HCT116 (cell line): ENCODE data around the gene NAXE. TPM values are rescaled to one million over a fixed set of nuclear protein-coding genes. Genes with fewer than 3 reads are reported as not detected.
"Not testable (repeated sequence)": the region's sequence is repeated elsewhere in the genome, so short reads cannot be mapped to it uniquely, and the experiment has no call there.

Source experiments
- ATAC-seq: fragments of 200-7000 bp; cut with Tn5 transposase; 2 replicates; pipeline ENCODE4 v1.9.1; 2020; ENCODE audit warnings: mild to moderate bottlenecking, moderate library complexity
- BruUV-seq: library from RNA; stranded (reverse); fragments of 400-500 nt; replicated peaks from 2 replicates; lab custom pipeline; 2021; lab: Mats Ljungman, UMichigan
- CTCF ChIA-PET: fragments of 300-600 bp; sonication (Branson Sonifier 250); formaldehyde crosslinking; loops from one replicate; lab custom pipeline; 2021; ENCODE audit warnings: antibody characterized with exemption; lab: Charles Lee
- POLR2A ChIA-PET: fragments of 300-600, 350-600 bp; sonication (Branson Sonifier 250); formaldehyde crosslinking; loops from one replicate; lab custom pipeline; 2021; ENCODE audit warnings: antibody characterized with exemption; lab: Charles Lee
- RAD21 ChIA-PET, 2 experiments: fragments of 300-600 bp; sonication (Branson Sonifier 250); formaldehyde crosslinking; loops; one replicate each; lab custom pipeline; 2023; ENCODE audit warnings: low total read pairs in 2 of 2; ENCODE audit not compliant: uncharacterized antibody in 2 of 2, unreplicated experiment in 2 of 2, low non-redundant PET in 1 of 2; lab: Charles Lee
- DNase-seq: peaks from one replicate; pipeline ENCODE4 v3.0.0-alpha.2; 2010; ENCODE audit warnings: low read depth, low spot score
- H2AFZ ChIP-seq: fragments of 200-600 bp; shearing (Covaris generic), sonication (generic); 2 replicates; pipeline ENCODE4 v1.6.1; 2017; ENCODE audit warnings: low read depth, mixed run types, mixed read lengths, antibody characterized with exemption, low read length; ENCODE audit not compliant: poor library complexity, severe bottlenecking
- H3K27ac ChIP-seq: 2 replicates; pipeline ENCODE4 v1.5.1; 2012; ENCODE audit warnings: low read depth, low read length
- H3K27me3 ChIP-seq: fragments of 200-600 bp; sonication (generic); 2 replicates; pipeline ENCODE4 v1.6.1; 2016; ENCODE audit warnings: mixed run types, low read length, mixed read lengths; ENCODE audit not compliant: insufficient read depth
- H3K36me3 ChIP-seq, 2 experiments: fragments of 200-500 bp in 1 of 2; fragments of 200-600 bp in 1 of 2; sonication (Bioruptor generic) in 1 of 2; sonication (generic) in 1 of 2; 2 replicates each; pipeline versions ENCODE4 v1.5.1 to v1.6.1; 2014 to 2016; ENCODE audit warnings: low read length in 2 of 2, inconsistent platforms in 1 of 2, mixed read lengths in 1 of 2, mixed run types in 1 of 2; ENCODE audit not compliant: insufficient read depth in 2 of 2, control insufficient read depth in 1 of 2
- H3K4me1 ChIP-seq, 2 experiments: fragments of 200-600 bp in 1 of 2; sonication (generic) in 1 of 2; 2 replicates each; pipeline versions ENCODE4 v1.5.1 to v1.6.1; 2012 to 2017; ENCODE audit warnings: low read length in 2 of 2, inconsistent platforms in 1 of 2, mild to moderate bottlenecking in 1 of 2, mixed read lengths in 1 of 2, mixed run types in 1 of 2, moderate library complexity in 1 of 2; ENCODE audit not compliant: insufficient read depth in 2 of 2, control insufficient read depth in 1 of 2
- H3K4me2 ChIP-seq: fragments of 200-600 bp; sonication (generic); 2 replicates; pipeline ENCODE4 v1.6.1; 2017; ENCODE audit warnings: mixed run types, low read length, mixed read lengths
- H3K4me3 ChIP-seq, 2 experiments: fragments of 200-600 bp in 1 of 2; sonication (generic) in 1 of 2; replicated peaks in 1 of 2; 2 replicates each; pipeline ENCODE4 v1.5.1; 2011 to 2016; ENCODE audit warnings: low read length in 2 of 2, control low read depth in 1 of 2, low read depth in 1 of 2, mild to moderate bottlenecking in 1 of 2, mixed read lengths in 1 of 2, mixed run types in 1 of 2
- H3K79me2 ChIP-seq: fragments of 200-600 bp; sonication (generic); 2 replicates; pipeline ENCODE4 v1.6.1; 2017; ENCODE audit warnings: mild to moderate bottlenecking, mixed run types, low read length, moderate library complexity, mixed read lengths; ENCODE audit not compliant: insufficient read depth
- H3K9ac ChIP-seq: fragments of 200-600 bp; sonication (generic); 2 replicates; pipeline ENCODE4 v1.6.1; 2016; ENCODE audit warnings: low read length, mixed read lengths
- H3K9me2 ChIP-seq: fragments of 200-600 bp; sonication (generic), shearing (Covaris generic); 2 replicates; pipeline ENCODE4 v1.6.1; 2017; ENCODE audit warnings: mixed run types, mild to moderate bottlenecking, moderate library complexity; ENCODE audit not compliant: insufficient read depth
- H3K9me3 ChIP-seq, 2 experiments: fragments of 200-500 bp in 1 of 2; fragments of 200-600 bp in 1 of 2; sonication (Bioruptor generic) in 1 of 2; sonication (generic) in 1 of 2; 2 replicates each; pipeline ENCODE4 v1.6.1; 2014 to 2017; ENCODE audit warnings: low read length in 2 of 2, mixed read lengths in 2 of 2, inconsistent platforms in 1 of 2, low read depth in 1 of 2, mild to moderate bottlenecking in 1 of 2, mixed run types in 1 of 2, moderate library complexity in 1 of 2; ENCODE audit not compliant: control insufficient read depth in 1 of 2, insufficient read depth in 1 of 2
- H4K20me1 ChIP-seq: fragments of 200-600 bp; sonication (generic), shearing (Covaris generic); 2 replicates; pipeline ENCODE4 v1.6.1; 2017; ENCODE audit warnings: mixed run types, mild to moderate bottlenecking, moderate library complexity; ENCODE audit not compliant: insufficient read depth
- ATF3 ChIP-seq: IDR thresholded peaks from 2 replicates; pipeline ENCODE4 v1.6.1; 2012
- CTCF ChIP-seq, 3 experiments: fragments of 200-600 bp in 1 of 3; sonication (generic) in 1 of 3; IDR thresholded peaks in 2 of 3; conservative IDR thresholded peaks in 1 of 3; 2 replicates each; pipeline ENCODE4 v1.5.1; 2012 to 2017; ENCODE audit warnings: low read depth in 2 of 3, low read length in 2 of 3, antibody characterized with exemption in 1 of 3, borderline replicate concordance in 1 of 3, control low read depth in 1 of 3, mild to moderate bottlenecking in 1 of 3, mixed read lengths in 1 of 3, mixed run types in 1 of 3, moderate library complexity in 1 of 3; ENCODE audit not compliant: insufficient read depth in 1 of 3
- EZH2 ChIP-seq: fragments of 200-600 bp; sonication (generic); IDR thresholded peaks from 2 replicates; pipeline ENCODE4 v1.6.1; 2017; ENCODE audit warnings: antibody characterized with exemption, mixed run types
- EZH2phosphoT487 ChIP-seq: fragments of 200-600 bp; IDR thresholded peaks from 2 replicates; pipeline ENCODE4 v1.6.1; 2018; ENCODE audit warnings: antibody characterized with exemption, borderline replicate concordance
- JUND ChIP-seq: IDR thresholded peaks from 2 replicates; pipeline ENCODE4 v1.6.1; 2012
- RAD21 ChIP-seq: IDR thresholded peaks from 2 replicates; pipeline ENCODE4 v1.6.1; 2012; ENCODE audit warnings: low read depth, mild to moderate bottlenecking
- SIN3A ChIP-seq: IDR thresholded peaks from 2 replicates; pipeline ENCODE4 v1.6.1; 2012; ENCODE audit warnings: low read depth
- SP1 ChIP-seq: IDR thresholded peaks from 2 replicates; pipeline ENCODE4 v1.6.1; 2012; ENCODE audit warnings: low read depth
- ZBTB33 ChIP-seq: IDR thresholded peaks from 2 replicates; pipeline ENCODE4 v1.6.1; 2011; ENCODE audit warnings: mild to moderate bottlenecking, low read length, moderate library complexity; ENCODE audit not compliant: insufficient replicate concordance; ENCODE audit errors: extremely low read depth
- intact Hi-C: fragments of 100-400 bp; cut with micrococcal nuclease; formaldehyde crosslinking; loops from 2 replicates; pipeline ENCODE4 v1.10.0; 2022
- total RNA-seq: library from RNA; stranded (reverse); gene quantifications from one replicate; pipeline ENCODE4 v1.2.1, GENCODE V29; 2021; ENCODE audit not compliant: unreplicated experiment

Gene NAXE
- total RNA-seq, 1 experiment from 2014 or later = 139 TPM

- RAD21 ChIA-PET = interaction anchor here in 1 of 2 experiments (0.7 kb wide), 1 partner anchor 11 kb away, joined by 3 read pairs; no protein-coding TSS in a partner anchor
Observed at GRCh38 chr1:156631152-156631551, 39.6 kb downstream of the NAXE start.

GRCh38 chr1:156632355-156632754, 40.8 kb downstream of the NAXE start:
- ChIA-PET CTCF (interaction anchor here (1.2 kb wide), 1 partner anchor 260 kb away, joined by 3 read pairs; no protein-coding TSS in a partner anchor), RAD21 (no interaction called here), POLR2A (no interaction called here)
- no peaks in the 10 kb centered on the region for H3K4me1 ChIP-seq
- no peaks in the 10 kb centered on the region for H3K9me3 ChIP-seq
- H3K79me2 ChIP-seq = no peaks in the 10 kb centered on the region
- H3K36me3 ChIP-seq = no peaks in the 10 kb centered on the region
- H3K9me2 ChIP-seq = no peaks in the 10 kb centered on the region
- no peak overlapping the region for H3K4me3 ChIP-seq
- no peak overlapping the region for H3K4me2 ChIP-seq
- BruUV-seq = no TSS peak
- no peaks in the 10 kb centered on the region for H3K27me3 ChIP-seq
- no peak overlapping the region for H3K27ac ChIP-seq
- intact Hi-C loops = no loop called here
- no peaks in the 10 kb centered on the region for H4K20me1 ChIP-seq
- H2AFZ ChIP-seq = no peak overlapping the region
- DNase-seq = no peak
- no peak overlapping the region for H3K9ac ChIP-seq
- no peak for ATAC-seq
- TF ChIP-seq EZH2 (no peak), JUND (no peak), RAD21 (no peak), CTCF (IDR thresholded peaks at IDR 0.05 in 2 of 3, conservative IDR thresholded peaks at IDR 0.05 in 1 of 3; ENCODE audit: borderline replicate concordance in 1 of 3, insufficient read depth in 1 of 3, low read depth in 2 of 3, low read length in 2 of 3) (no peak), EZH2phosphoT487 (no peak), ZBTB33 (no peak), SIN3A (no peak), ATF3 (no peak), SP1 (no peak)

More at GRCh38 chr1:156631152-156631551, 39.6 kb downstream of the NAXE start:
- H3K4me1 ChIP-seq, H3K27me3 ChIP-seq, ATAC-seq, H3K27ac ChIP-seq, H3K79me2 ChIP-seq, POLR2A ChIA-PET, intact Hi-C loops, H3K4me2 ChIP-seq, H3K9me3 ChIP-seq, H3K36me3 ChIP-seq, H4K20me1 ChIP-seq, DNase-seq, H3K4me3 ChIP-seq, H3K9me2 ChIP-seq, H2AFZ ChIP-seq, BruUV-seq, H3K9ac ChIP-seq: not testable (repeated sequence)
- CTCF ChIA-PET = interaction anchor here (0.6 to 5.5 kb wide), 7 partner anchors 8 to 191 kb away, joined by 3 to 33 read pairs (median 3); partner anchors contain the start of gene BCAN
- 0 out of 6 replicates have a peak, but pooled peaks of 1 of the 3 experiments have one; percentile 7 for TF ChIP-seq CTCF (IDR thresholded peaks at IDR 0.05 in 2 of 3, conservative IDR thresholded peaks at IDR 0.05 in 1 of 3; ENCODE audit: borderline replicate concordance in 1 of 3, insufficient read depth in 1 of 3, low read depth in 2 of 3, low read length in 2 of 3)
